Heart right ventricle (tissue), 16 donors: ENCODE data around the gene CBX2. TPM values are rescaled to one million over a fixed set of nuclear protein-coding genes. Genes with fewer than 3 reads are reported as not detected.
A peak's percentile ranks its signal among the peaks of the same experiment; 100 is the strongest.

Source experiments
- ATAC-seq, 8 donors: fragments of 200-7000 bp; cut with Tn5 transposase; one replicate each; pipeline ENCODE4 v1.9.1; 2020; ENCODE audit warnings: mild to moderate bottlenecking in 8 of 8, moderate library complexity in 8 of 8, moderate number of reproducible peaks in 1 of 8
- DNase-seq, 2 donors: peaks; one replicate each; pipeline ENCODE4 v3.0.0-alpha.2; 2020
- H3K27ac ChIP-seq, 10 donors: fragments of 200-600 bp; sonication (generic) in 2 of 10; one replicate each; pipeline versions ENCODE4 v1.5.0 to v1.8.0; 2020 to 2022; ENCODE audit warnings: mild to moderate bottlenecking in 3 of 10
- H3K27me3 ChIP-seq, 7 donors: fragments of 200-600 bp; one replicate each; pipeline ENCODE4 v1.8.0; 2021 to 2022; ENCODE audit warnings: mild to moderate bottlenecking in 2 of 7
- H3K36me3 ChIP-seq, 9 donors: fragments of 200-600 bp; sonication (generic) in 1 of 9; one replicate each; pipeline versions ENCODE4 v1.5.0 to v1.8.0; 2020 to 2022; ENCODE audit warnings: mild to moderate bottlenecking in 2 of 9
- H3K4me1 ChIP-seq, 9 donors: fragments of 200-600 bp; sonication (generic) in 1 of 9; one replicate each; pipeline versions ENCODE4 v1.5.0 to v1.8.0; 2020 to 2022; ENCODE audit warnings: mild to moderate bottlenecking in 4 of 9
- H3K4me3 ChIP-seq, 10 donors: fragments of 200-600 bp; sonication (generic) in 2 of 10; one replicate each; pipeline versions ENCODE4 v1.5.0 to v1.8.0; 2020 to 2022; ENCODE audit warnings: mild to moderate bottlenecking in 7 of 10, moderate library complexity in 2 of 10
- H3K9me3 ChIP-seq, 11 donors: fragments of 200-600 bp in 10 of 11; sonication (generic) in 2 of 11; one replicate each; pipeline versions ENCODE4 v1.5.0 to v1.8.0; 2013 to 2022; ENCODE audit warnings: mild to moderate bottlenecking in 2 of 11, control low read depth in 1 of 11, moderate library complexity in 1 of 11
- WGBS, 2 donors: extraction: QIAGEN DNeasy Blood & Tissue Kit; methylation state at CpG; one replicate each; pipeline ENCODE4 v1.1.7; 2013; ENCODE audit warnings: inconsistent platforms in 1 of 2; 5-methylcytosine and 5-hydroxymethylcytosine counted together
- intact Hi-C, 10 donors: fragments of 100-400 bp; cut with DNase I; formaldehyde crosslinking; loops; one replicate each; pipeline versions ENCODE4 v1.11.1 to v1.14.2; 2022
- polyA plus RNA-seq, 2 donors: library from polyadenylated mRNA; stranded (reverse); fragments of 200-250 nt; gene quantifications; one replicate each; pipeline ENCODE4 v1.2.3, GENCODE V29; 2013
- total RNA-seq, 10 donors: library from RNA; stranded (reverse); fragmentation: NEBNext Ultra II Directional in 3 of 10; extraction: Animal tissue kit (Norgen Biotek cat#: 25700) in 3 of 10; gene quantifications; one replicate each; pipeline versions ENCODE4 v1.2.1 to v1.2.4, GENCODE V29; 2021 to 2023
- TF ChIP-seq, protein P1 (sequence below), 9 donors: fragments of 200-600 bp; sonication (generic) in 2 of 9; IDR thresholded peaks; one replicate each; pipeline versions ENCODE4 v1.5.0 to v1.8.0; 2021 to 2022; ENCODE audit warnings: antibody characterized with exemption in 9 of 9, mild to moderate bottlenecking in 5 of 9, moderate library complexity in 1 of 9
- donor health status: Arrhythmogenic right ventricular cardiomyopathy.
- donor health status: ischemic (EF 13 %, LVEDD 7.1; RV severe dilation, severe dysfunction).
- donor health status: healthy with polysubstance abuse.
- donor health status: DM: no; HTN: yes; CAD: no.
- donor health status: DM: no; HTN: no; CAD: no.
- donor health status: ischemic (EF 25% LVEDD 6.9; RV normal size, moderate dysfunction).
- donor health status: ischemic (EF 25% LVEDD 5.7; RV mildly dilated, moderate dysfunction).
- donor health status: healthy.
- donor health status: DM: yes; HTN: yes; CAD: no.
- donor health status: Ischemic cardiomyopathy.
- donor health status: ischemic (EF 35%, LVEDD 5.7; RV mildly dilated, moderate dysfunction).
- donor health status: nonischemic (EF 11% LVEDD 7.7; RV severe dilation, severe dysfunction).
- donor health status: DM: yes; HTN: yes; CAD: no.
- donor health status: PGD.
- donor health status: ischemic (EF 29% LVEDD 5.4; RV normal size, mild dysfunction).
- donor health status: nonischemic (EF 23%, LVEDD 6.1; RV moderate dilation, normal function).

Gene CBX2
- total and polyA plus RNA-seq, 12 donors = 1.5 to 7.1 (median 2.9) TPM

DNA sequence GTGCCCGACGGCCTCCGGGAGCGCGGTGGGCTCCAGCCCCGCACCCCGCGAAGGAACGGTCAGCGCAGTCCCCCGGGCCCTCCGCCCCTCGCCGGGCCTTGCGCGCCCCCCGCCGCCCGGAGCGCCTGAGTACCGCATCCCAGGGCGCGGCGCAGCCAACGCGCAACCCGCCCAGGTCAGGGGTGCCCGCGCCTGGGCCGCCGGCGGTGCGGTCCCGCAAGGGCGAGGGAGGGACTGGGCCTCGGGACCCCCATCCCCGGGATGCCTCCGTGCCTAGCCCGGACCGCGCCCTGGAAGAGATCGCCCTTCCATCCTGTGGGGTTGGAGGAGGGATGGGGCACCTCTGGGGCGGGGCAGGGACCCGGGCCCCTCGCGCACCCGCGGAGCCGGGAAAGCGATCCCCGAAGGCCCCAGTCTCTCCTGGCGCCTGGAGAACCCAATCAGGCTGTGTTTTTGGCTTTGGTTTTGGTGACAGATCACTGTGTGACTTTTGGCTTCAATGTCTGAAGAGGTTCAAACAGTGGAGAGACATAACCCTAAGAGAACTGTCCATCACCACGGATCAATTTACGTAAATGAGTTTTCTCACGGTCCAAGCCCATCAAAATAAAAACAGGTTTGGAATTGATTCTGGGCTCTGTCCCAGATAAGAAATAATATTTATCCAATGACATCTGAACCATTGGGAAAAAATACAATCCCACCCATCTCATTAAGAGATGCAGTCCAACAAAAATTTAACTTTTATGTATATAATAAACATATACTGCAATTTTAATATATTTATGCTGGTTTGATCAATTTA is 29.5 kb upstream of the CBX2 start:
- intact Hi-C loops = loop anchor here in 7 of 10 donors (5.0 to 10.0 kb wide), 8 partner anchors 39 to 246 kb away; partner anchors contain the start of genes CBX4 (in 1 of the 7) and CBX8 (in 1 of the 7)
- Histone ChIP-seq H3K4me1 (peaks cover 0 to 22% (median 11%) of the 10 kb centered on the region in 9 donors), H3K4me3 (no peak overlapping the region), H3K9me3 (no peaks in the 10 kb centered on the region), H3K27ac (no peak overlapping the region), H3K36me3 (no peaks in the 10 kb centered on the region), H3K27me3 (peaks cover 19 to 87% (median 78%) of the 10 kb centered on the region in 7 donors)
- no peak for DNase-seq
- TF ChIP-seq, protein P1, sequence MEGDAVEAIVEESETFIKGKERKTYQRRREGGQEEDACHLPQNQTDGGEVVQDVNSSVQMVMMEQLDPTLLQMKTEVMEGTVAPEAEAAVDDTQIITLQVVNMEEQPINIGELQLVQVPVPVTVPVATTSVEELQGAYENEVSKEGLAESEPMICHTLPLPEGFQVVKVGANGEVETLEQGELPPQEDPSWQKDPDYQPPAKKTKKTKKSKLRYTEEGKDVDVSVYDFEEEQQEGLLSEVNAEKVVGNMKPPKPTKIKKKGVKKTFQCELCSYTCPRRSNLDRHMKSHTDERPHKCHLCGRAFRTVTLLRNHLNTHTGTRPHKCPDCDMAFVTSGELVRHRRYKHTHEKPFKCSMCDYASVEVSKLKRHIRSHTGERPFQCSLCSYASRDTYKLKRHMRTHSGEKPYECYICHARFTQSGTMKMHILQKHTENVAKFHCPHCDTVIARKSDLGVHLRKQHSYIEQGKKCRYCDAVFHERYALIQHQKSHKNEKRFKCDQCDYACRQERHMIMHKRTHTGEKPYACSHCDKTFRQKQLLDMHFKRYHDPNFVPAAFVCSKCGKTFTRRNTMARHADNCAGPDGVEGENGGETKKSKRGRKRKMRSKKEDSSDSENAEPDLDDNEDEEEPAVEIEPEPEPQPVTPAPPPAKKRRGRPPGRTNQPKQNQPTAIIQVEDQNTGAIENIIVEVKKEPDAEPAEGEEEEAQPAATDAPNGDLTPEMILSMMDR (IDR thresholded peaks at IDR 0.05) = no peak
- peak in 2 of 8 donors; percentile 12 to 28 for ATAC-seq
- 3 to 6% methylated on average over 43 to 55 of the region's 55 CpGs for WGBS, 2 donors

DNA sequence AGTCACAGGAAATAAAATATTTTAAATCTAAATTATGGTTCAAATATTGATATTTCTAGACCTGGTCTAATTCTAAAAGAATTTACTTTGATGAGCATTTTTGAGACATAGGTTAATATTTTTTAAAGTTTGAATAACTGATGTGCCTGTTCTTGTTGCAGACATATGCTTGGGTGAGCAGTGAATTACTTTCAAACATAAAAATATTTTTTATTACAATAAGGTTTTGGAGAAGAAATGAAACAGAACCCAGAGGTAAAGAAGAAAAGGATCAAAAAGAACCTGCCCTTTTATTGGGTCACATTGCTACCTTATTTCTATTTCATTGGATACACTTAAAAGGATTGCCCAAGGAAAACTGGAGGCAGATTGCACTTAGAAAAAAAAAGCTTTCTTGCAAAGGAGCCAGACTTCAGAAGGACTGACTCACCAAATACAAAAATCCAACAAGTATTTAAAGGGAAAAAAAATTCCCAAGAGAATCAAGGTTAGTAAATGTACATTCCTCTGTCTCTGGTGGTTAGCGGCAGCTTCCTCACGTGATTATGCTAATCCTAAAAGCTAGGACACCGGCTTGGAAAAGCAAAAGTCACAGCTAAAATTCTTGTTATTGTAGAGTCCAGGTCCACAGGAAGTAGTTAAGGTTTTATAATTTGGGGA is 28.7 kb upstream of the CBX2 start:
- no peak for ATAC-seq
- intact Hi-C loops = loop anchor here in 7 of 10 donors (5.0 to 10.0 kb wide), 8 partner anchors 38 to 246 kb away; partner anchors contain the start of genes CBX4 (in 1 of the 7) and CBX8 (in 1 of the 7)
- WGBS, 2 donors = 56 to 64% methylated on average over 3 of the region's 3 CpGs

DNA sequence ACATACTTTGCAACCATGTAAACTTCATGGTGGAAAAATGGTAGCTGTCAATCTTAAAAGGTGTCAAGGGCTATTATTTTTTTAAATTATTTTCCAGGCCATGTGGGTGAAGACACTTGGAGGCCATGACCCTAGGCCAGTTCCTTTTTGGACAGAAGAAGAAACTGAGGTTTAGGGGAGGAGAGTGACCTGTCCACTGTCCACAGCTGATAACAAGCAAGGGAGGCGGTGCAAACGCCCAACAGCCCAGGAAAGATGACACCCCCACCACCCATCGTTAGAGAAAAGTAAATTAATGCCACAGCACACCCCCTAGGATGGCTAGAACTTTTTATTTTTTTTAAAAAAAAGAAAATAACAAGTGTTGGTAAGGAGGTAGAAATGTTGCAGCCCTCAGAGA is 28.0 kb upstream of the CBX2 start:
- H3K9me3 ChIP-seq = no peaks in the 10 kb centered on the region
- H3K4me1 ChIP-seq = peaks cover 0 to 22% (median 11%) of the 10 kb centered on the region in 9 donors
- no peak for ATAC-seq
- TF ChIP-seq, protein P1 (IDR thresholded peaks at IDR 0.05) = no peak
- intact Hi-C loops = loop anchor here in 7 of 10 donors (5.0 to 10.0 kb wide), 8 partner anchors 37 to 245 kb away; partner anchors contain the start of genes CBX4 (in 1 of the 7) and CBX8 (in 1 of the 7)
- H3K27ac ChIP-seq = no peak overlapping the region
- no peak for DNase-seq
- 50 to 54% methylated on average over 3 of the region's 3 CpGs for WGBS, 2 donors
- peaks cover 19 to 100% (median 91%) of the 10 kb centered on the region in 7 donors for H3K27me3 ChIP-seq
- no peak overlapping the region for H3K4me3 ChIP-seq
- no peaks in the 10 kb centered on the region for H3K36me3 ChIP-seq

More for the DNA sequence above, 28.7 kb upstream of the CBX2 start:
- Histone ChIP-seq H3K27ac (no peak overlapping the region), H3K4me3 (no peak overlapping the region), H3K36me3 (no peaks in the 10 kb centered on the region), H3K27me3 (peaks cover 19 to 94% (median 84%) of the 10 kb centered on the region in 7 donors), H3K9me3 (no peaks in the 10 kb centered on the region), H3K4me1 (peaks cover 0 to 22% (median 11%) of the 10 kb centered on the region in 9 donors)
- TF ChIP-seq, protein P1 (IDR thresholded peaks at IDR 0.05) = no peak
- no peak for DNase-seq
